ENCODE measurements around the gene ZNF211.
A peak's percentile ranks its signal among the peaks of the same experiment; 100 is the strongest.

Gene ZNF211

GRCh38 chr19:57632987-57633831 is at the start of gene ZNF211:
ZNF211 (plus strand) TSS chr19:57633168; CDS start chr19:57633347, 179 bp downstream.
- DNase-seq (ENCODE audit: insufficient read length, low spot score) (peak; percentile 93), FAIRE-seq (peak; percentile 89)

- DNase-seq (ENCODE audit: insufficient read length, low spot score): peak; percentile 93
- peak; percentile 90 for FAIRE-seq
Measured at GRCh38 chr19:57583521-57584416, 49.2 kb upstream of the ZNF211 start, which contains the start of gene ZIK1. ZIK1 (plus strand) TSS chr19:57584145; CDS start chr19:57584357, 212 bp downstream.

DNA sequence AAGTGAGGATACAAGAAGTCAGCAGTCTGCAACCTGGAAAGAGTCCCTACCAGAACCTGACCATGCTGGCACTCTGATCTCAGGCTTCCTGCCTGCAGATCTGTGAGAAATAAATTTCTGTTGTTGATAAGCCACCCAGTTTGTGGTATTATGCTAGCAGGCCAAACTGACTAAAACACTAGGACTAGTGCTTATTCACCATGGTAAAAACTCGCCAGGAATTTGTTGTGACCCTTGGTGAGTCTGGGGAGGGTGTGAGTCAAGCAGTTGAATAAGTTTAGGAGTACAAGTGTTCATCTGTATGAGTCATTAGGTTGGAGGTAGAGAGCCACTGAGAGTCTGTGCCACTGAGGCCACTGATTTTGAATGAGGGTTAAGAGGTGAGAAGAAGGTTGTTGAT is 45.4 kb upstream of the ZNF211 start:
- FAIRE-seq: no peak
- no peak for DNase-seq (ENCODE audit: insufficient read length, low spot score)

GRCh38 chr19:57599377-57599760 is 33.6 kb upstream of the ZNF211 start:
- FAIRE-seq: no peak
- DNase-seq (ENCODE audit: insufficient read length, low spot score): no peak

DNA sequence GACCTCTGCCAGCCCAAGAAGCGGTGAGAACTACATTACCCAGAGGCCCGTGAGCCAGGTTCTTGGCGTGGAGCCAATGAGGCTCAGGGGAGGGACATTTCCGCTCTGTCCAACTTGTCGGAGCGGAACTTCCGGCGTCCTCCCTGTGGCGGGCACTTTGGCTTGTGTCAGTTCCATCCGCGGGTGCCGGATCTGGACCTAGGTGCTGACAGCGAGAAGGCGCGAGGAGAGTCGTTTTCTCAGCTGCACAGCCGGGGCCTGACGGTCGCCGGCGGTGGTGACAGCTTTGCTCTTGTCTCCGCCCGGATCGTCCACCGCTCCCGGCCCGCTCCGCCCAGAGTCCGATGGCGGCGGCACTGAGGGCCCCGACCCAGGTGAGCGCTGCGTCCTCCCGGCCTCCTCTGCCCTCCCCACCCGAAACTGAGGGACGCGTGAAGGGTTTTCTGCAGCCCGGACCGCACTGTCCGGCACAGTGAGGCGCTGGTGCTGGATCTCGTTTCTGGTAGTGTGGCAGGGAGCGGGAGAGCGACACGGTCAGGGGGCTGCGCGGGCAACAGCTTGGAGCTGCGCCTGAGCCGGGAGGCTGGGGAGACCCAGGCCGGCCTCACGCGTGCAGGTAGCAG is 33.1 kb upstream of the ZNF211 start, which contains the start of gene ZNF530:
ZNF530 (plus strand) TSS at position 125 of the 623 bp plus-strand sequence. CDS start 4,461 bp downstream, outside the sequence.
- FAIRE-seq (peak; percentile 89), DNase-seq (ENCODE audit: insufficient read length, low spot score) (peak; percentile 88)

GRCh38 chr19:57606931-57607330 is 26.0 kb upstream of the ZNF211 start:
- FAIRE-seq (no peak), DNase-seq (ENCODE audit: insufficient read length, low spot score) (no peak)

GRCh38 chr19:57611113-57611512 is 21.9 kb upstream of the ZNF211 start:
- FAIRE-seq (no peak), DNase-seq (ENCODE audit: insufficient read length, low spot score) (no peak)

DNA sequence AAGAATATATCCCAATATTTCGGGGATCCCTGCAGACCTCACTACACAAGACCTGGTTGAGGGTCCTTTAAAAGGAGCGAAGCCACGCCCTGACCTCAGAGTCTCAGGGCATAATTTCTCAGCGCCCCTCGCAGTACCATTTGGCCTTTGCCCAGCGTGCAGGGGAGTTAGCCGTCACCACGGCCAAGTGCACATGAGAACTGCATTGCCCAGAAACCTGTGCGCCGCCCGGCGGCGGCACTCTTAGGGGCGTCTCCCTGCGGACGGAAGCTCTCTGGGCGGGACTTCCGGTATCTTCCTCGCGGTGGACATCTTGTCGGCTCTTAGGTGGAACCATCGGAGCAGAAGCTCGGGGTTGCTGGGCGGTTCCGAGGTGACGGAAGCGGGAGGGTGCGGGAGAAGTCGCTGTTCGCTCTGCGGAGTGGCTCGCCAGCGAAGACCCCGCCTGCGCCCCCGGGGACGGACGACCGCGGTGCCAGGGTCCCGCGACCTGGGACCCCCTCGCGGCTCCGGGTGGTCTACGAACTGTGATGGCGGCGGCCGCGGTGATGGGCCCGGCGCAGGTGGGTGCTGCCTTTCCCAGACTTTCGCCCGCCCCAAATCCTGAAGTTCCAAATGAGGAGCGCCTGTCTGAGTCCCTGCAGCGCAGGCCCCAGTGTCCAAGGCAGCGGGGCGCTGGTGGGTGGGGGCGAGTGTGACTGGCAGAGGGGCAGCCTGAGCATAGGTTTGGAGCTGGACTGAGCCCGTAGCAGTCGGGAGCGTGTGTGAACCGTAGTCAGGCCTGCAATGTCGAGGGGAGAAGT is 18.8 kb upstream of the ZNF211 start, which contains the start of gene ZNF134:
ZNF134 (plus strand) TSS at position 302 of the 803 bp plus-strand sequence. CDS start 5,227 bp downstream, outside the sequence.
- DNase-seq (ENCODE audit: insufficient read length, low spot score) (peak; percentile 95), FAIRE-seq (peak; percentile 16)

GRCh38 chr19:57615346-57615745 is 17.6 kb upstream of the ZNF211 start:
- no peak for DNase-seq (ENCODE audit: insufficient read length, low spot score)
- no peak for FAIRE-seq

GRCh38 chr19:57620673-57621348 is 12.2 kb upstream of the ZNF211 start:
- FAIRE-seq: no peak

DNA sequence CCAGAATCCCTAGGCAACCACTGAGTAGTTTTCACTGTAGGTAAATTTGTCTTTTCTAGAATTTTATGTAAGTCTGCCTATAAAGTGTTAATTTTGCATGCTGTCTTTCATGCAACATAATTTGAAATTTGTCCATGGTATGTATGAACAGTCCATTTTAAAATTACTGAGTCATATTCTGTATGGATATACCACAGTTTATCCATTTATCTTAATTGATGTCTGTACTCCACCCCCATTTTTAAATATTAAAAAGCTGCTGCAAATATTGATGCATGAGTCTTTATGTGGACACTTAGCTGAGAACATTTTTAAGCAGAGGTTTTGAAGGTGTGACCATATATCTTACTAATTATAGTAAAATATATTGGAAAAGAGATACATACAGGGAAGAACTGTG is 9.9 kb upstream of the ZNF211 start:
- DNase-seq (ENCODE audit: insufficient read length, low spot score): no peak
- FAIRE-seq: no peak

More at GRCh38 chr19:57620673-57621348, 12.2 kb upstream of the ZNF211 start:
- no peak for DNase-seq (ENCODE audit: insufficient read length, low spot score)

DNA sequence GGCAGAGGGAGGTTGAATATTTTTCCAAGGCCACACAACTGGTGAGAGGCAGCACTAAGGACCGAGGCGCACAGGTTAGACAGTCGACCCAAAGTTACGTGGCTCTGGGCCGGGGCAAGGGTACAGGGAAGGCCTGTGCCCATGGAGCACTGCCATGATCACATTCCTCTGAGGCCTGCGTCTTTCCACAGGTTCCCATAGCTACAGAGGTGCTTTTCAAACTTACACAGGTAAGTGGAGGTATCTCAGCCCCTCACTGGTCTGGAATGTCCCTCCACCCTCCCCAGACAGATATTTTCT is 814 bp downstream of the ZNF211 start:
- FAIRE-seq (no peak), DNase-seq (ENCODE audit: insufficient read length, low spot score) (no peak)

DNA sequence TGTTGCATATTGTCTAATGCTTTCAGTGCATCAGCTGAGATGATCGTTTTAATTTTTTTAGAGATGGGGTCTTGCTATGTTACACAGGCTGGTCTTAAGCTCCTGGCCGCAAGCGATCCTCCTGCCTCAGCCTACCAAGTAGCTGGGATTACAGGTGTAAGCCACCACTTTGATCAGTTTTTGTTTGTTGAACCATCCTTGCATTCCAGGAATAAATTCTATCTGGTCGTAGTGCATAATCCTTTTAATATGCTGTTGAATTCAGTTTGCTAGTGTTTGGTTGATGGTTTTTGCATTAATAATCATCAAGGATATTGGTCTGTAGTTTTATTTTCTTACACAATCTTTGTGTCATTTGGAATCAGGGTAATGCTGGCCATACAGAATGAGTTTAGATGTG is 4.4 kb downstream of the ZNF211 start:
- FAIRE-seq: no peak
- no peak for DNase-seq (ENCODE audit: insufficient read length, low spot score)

DNA sequence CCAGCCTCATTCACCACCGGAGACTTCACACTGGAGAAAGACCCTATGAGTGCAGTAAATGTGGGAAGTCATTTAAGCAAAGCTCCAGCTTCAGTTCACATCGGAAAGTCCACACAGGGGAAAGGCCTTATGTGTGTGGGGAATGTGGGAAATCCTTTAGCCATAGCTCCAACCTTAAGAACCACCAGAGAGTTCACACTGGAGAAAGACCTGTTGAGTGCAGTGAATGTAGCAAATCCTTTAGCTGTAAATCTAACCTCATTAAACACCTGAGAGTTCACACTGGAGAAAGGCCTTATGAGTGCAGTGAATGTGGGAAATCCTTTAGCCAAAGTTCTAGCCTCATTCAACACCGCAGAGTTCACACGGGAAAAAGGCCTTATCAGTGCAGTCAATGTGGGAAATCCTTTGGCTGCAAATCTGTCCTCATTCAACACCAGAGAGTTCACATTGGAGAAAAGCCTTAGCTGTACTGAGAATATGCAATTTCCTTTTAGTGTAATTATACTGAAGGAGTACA is 8.8 kb downstream of the ZNF211 start:
- DNase-seq (ENCODE audit: insufficient read length, low spot score) (no peak), FAIRE-seq (no peak)

DNA sequence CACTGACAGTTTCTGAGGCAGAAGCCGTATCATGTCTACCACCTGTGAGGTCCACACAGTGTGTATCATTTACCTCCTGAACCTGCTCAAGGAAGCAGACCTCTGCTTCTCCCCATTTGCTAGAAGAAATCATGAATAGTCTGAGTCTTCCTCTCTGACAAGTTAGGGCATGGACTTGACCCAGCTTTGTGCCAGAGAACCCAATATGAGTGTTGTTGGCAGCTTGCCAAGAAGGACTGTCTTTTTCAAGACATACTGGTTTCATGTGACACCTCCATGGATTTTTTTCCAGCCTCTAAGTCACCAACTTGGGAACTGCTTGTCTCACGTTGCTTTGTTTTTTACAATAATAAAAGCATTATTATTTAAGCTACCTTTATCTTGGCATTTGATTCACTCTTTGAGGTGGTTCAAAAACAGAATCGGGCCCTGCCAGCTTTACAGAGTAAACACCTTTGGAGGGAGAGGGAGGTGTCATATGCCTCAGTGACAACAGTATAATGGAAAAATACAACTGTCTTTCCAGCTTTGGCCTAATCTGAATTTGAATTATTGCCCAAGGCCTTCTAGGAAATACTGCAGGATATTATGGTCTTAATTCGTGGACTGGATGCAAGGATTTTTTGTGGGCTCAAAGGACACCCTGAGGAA is 9.6 kb downstream of the ZNF211 start:
- DNase-seq (ENCODE audit: insufficient read length, low spot score): no peak
- FAIRE-seq: no peak

- DNase-seq (ENCODE audit: insufficient read length, low spot score): no peak
- no peak for FAIRE-seq
Measured at GRCh38 chr19:57643734-57644133, 10.8 kb downstream of the ZNF211 start.

DNA sequence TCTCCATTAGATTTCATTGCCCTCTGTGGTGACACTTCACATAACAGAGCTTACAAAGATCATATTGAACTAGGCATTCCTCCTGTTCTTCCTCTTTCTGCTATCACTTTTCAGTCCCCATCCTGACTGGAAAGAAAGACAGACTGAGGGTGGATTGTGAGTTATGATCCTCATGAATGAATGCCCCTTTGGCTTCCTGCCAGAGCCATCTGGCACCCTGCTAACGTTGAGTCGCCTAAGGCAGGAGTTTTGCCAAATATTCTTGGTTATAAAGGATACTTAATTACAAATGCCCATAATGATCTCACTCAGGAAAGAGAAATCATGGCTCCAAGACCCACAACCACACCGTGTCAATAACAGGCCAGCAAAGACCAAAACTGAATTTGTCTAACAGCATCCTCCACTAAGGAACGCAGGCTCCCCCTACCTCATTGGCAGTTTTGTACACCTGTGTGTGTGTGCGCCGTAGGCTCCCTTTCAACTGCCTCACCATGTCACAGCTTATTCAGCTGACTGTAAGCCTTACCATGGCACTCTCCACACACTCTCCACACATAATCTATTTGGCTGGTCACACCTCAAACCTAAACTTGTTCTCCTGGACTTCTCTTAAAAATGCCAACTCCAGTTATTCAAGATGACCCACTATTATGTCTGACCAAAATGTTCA is 15.5 kb downstream of the ZNF211 start:
- FAIRE-seq (no peak), DNase-seq (ENCODE audit: insufficient read length, low spot score) (no peak)

GRCh38 chr19:57651654-57651996 is 18.7 kb downstream of the ZNF211 start:
- FAIRE-seq (no peak), DNase-seq (ENCODE audit: insufficient read length, low spot score) (no peak)

Data from HTR-8/SVneo (cell line).